Left ventricle myocardium inferior (tissue), 1 donor: ENCODE data around the gene PIH1D1. TPM values are rescaled to one million over a fixed set of nuclear protein-coding genes. Genes with fewer than 3 reads are reported as not detected.

Source experiments
- DNase-seq: peaks from one replicate; pipeline ENCODE4 v3.0.0-alpha.2; 2020
- H3K27ac ChIP-seq: fragments of 200-600 bp; replicated peaks from 2 replicates; pipeline ENCODE4 v1.8.0; 2021
- H3K27me3 ChIP-seq: fragments of 200-600 bp; 2 replicates; pipeline ENCODE4 v1.8.0; 2021; ENCODE audit warnings: low read depth
- H3K36me3 ChIP-seq: fragments of 200-600 bp; 2 replicates; pipeline ENCODE4 v1.8.0; 2021
- H3K4me1 ChIP-seq: fragments of 200-600 bp; 2 replicates; pipeline ENCODE4 v1.8.0; 2021
- H3K4me3 ChIP-seq: fragments of 200-600 bp; 2 replicates; pipeline ENCODE4 v1.8.0; 2021; ENCODE audit warnings: mild to moderate bottlenecking, moderate library complexity
- H3K9me3 ChIP-seq: fragments of 200-600 bp; replicated peaks from 2 replicates; pipeline ENCODE4 v1.8.0; 2021
- intact Hi-C: fragments of 100-400 bp; cut with micrococcal nuclease; formaldehyde crosslinking; loops from one replicate; pipeline ENCODE4 v1.11.0; 2022
- total RNA-seq: library from RNA; stranded (reverse); fragmentation: NEBNext Ultra II Directional; extraction: Animal tissue kit (Norgen Biotek cat#: 25700); gene quantifications from one replicate; pipeline ENCODE4 v1.2.1, GENCODE V29; 2021
- TF ChIP-seq, protein P1 (sequence below): fragments of 200-600 bp; IDR thresholded peaks from 2 replicates; pipeline ENCODE4 v1.8.0; 2021; ENCODE audit warnings: antibody characterized with exemption, mild to moderate bottlenecking, borderline replicate concordance
- donor health status: DM: no; HTN: yes; CAD: no; lungs with severe emphysema.

Gene PIH1D1
- total RNA-seq, 1 donor from 2014 or later = 24.7 TPM

DNA sequence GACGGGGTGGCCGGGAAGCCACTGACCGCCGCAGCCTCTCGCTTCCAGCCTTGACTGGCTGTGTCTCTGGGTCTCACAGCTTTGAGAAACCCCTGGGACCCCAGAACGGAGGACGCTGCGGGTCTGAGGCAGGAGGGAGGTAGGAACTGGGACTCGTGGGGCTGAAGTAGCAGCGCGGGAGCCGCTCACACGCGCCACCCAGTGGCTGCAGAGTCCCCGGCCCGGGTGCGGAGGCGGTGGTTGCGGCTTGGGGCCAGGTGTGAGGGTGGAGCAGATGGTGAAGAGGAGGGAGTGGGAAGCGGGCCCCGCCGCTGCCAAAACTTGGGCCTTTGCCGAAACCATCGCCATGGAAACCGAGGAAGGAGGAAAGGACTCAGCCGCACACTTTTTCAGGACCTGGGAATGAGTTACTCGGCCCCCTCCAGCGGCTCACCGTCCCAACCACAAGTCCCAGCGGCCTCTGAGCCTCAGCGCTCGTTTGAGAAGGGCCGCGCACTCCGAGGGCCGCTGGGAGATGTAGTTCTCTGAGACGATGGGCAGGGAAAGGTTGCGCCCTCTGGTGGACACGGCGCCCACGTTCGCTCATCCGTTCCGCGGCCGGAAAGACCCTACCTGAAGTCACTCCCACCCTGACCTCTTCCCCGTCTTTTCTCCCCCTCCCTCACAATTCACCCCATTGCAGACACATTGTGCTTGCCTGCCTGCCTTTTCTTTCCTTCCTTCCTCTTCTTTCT is 8.1 kb downstream of the PIH1D1 start:
- Histone ChIP-seq H3K4me3 (peak overlapping the region; percentile 83), H3K27me3 (peaks cover 40% of the 10 kb centered on the region), H3K4me1 (peaks cover 33% of the 10 kb centered on the region), H3K9me3 (no peaks in the 10 kb centered on the region), H3K27ac (peak overlapping the region; percentile 95), H3K36me3 (peaks cover 10% of the 10 kb centered on the region)
- intact Hi-C loops = loop anchor here (10.0 kb wide), 1 partner anchor 49 kb away; no protein-coding TSS in a partner anchor
- TF ChIP-seq, protein P1, sequence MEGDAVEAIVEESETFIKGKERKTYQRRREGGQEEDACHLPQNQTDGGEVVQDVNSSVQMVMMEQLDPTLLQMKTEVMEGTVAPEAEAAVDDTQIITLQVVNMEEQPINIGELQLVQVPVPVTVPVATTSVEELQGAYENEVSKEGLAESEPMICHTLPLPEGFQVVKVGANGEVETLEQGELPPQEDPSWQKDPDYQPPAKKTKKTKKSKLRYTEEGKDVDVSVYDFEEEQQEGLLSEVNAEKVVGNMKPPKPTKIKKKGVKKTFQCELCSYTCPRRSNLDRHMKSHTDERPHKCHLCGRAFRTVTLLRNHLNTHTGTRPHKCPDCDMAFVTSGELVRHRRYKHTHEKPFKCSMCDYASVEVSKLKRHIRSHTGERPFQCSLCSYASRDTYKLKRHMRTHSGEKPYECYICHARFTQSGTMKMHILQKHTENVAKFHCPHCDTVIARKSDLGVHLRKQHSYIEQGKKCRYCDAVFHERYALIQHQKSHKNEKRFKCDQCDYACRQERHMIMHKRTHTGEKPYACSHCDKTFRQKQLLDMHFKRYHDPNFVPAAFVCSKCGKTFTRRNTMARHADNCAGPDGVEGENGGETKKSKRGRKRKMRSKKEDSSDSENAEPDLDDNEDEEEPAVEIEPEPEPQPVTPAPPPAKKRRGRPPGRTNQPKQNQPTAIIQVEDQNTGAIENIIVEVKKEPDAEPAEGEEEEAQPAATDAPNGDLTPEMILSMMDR = peak; percentile 85
- DNase-seq = peak; percentile 95

DNA sequence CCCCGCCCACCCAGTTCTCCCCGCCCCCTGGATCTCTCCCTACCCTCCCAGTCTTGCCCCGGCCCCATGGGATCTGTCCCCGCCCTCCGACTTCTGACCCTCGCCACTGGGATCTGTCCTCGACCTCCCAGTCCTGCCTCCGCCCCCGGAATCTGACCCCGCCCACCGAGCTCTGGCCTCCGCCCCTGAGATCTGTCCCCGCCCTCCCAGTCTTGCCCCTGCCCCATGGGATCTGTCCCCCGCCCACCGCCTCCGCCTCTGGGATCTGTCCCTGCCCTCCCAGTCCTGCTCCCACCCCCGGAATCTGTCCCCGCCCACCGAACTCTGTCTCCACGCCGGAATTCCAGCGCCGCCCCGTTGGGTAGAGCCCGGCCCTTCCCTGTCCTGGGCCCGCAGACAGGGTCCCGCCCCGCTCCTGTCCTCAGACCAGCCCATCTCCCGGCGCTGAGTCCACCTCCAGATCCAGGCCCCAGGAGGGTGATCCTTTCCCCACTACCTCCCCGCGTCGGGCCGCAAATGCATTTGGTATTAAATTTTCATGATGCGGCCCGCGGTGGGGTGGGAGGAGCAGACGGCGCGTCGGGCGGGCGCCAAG is 8.7 kb downstream of the PIH1D1 start:
- DNase-seq = peak; percentile 96
- H3K9me3 ChIP-seq = no peaks in the 10 kb centered on the region
- H3K36me3 ChIP-seq = peaks cover 9% of the 10 kb centered on the region
- peak overlapping the region; percentile 83 for H3K4me3 ChIP-seq
- TF ChIP-seq, protein P1 = no peak
- peak overlapping the region; percentile 95 for H3K27ac ChIP-seq
- H3K4me1 ChIP-seq = peaks cover 32% of the 10 kb centered on the region
- H3K27me3 ChIP-seq = peaks cover 47% of the 10 kb centered on the region
- intact Hi-C loops = loop anchor here (10.0 kb wide), 1 partner anchor 48 kb away; no protein-coding TSS in a partner anchor

DNA sequence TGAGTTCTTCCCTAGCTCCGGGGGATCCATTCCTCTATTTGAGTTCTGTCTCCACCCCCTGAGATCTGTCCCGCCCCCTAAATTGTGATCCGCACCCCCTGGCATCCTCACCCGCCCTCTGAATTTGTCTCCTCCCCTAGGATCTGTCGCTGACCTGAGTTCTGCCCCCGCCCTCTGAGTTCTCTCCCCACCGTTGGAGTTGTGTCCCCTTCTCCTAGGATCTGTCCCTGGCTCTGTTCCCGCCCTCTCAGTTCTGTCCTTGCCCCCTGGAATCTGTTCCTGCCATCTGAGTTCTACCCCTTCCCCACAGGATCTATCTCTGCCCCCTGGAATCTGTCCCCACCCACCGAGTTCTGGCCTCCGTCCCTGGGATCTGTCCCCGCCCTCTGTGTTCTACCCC is 9.3 kb downstream of the PIH1D1 start:
- Histone ChIP-seq H3K27me3 (peaks cover 52% of the 10 kb centered on the region), H3K4me1 (peaks cover 26% of the 10 kb centered on the region), H3K27ac (peak overlapping the region; percentile 95), H3K4me3 (peak overlapping the region; percentile 83), H3K36me3 (peaks cover 6% of the 10 kb centered on the region), H3K9me3 (no peaks in the 10 kb centered on the region)
- intact Hi-C loops = loop anchor here (10.0 kb wide), 1 partner anchor 48 kb away; no protein-coding TSS in a partner anchor
- peak; percentile 45 for DNase-seq
- TF ChIP-seq, protein P1 = no peak

DNA sequence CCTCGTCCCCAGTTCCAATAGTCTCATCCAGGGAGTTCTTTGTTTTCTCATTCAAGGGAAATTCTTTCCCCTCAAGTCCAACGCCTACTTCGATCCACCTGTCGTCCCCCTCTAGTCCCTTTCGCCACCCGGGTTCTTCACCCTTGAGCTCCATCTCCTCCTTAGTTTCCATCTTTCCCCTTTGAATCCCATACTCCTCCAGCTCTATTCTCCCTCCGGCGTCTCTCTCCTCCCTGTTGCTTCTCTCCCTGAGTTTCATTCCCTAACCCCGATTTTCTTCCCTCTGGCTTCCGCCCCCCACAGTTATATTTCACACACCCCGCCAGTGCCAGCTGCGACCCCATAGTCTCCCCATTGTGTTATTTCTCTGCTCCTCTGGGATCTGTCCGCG is 9.7 kb downstream of the PIH1D1 start:
- TF ChIP-seq, protein P1 = no peak
- intact Hi-C loops = loop anchor here (10.0 kb wide), 1 partner anchor 47 kb away; no protein-coding TSS in a partner anchor
- Histone ChIP-seq H3K4me3 (peak overlapping the region; percentile 83), H3K4me1 (peaks cover 26% of the 10 kb centered on the region), H3K9me3 (no peaks in the 10 kb centered on the region), H3K27me3 (peaks cover 56% of the 10 kb centered on the region), H3K36me3 (peaks cover 2% of the 10 kb centered on the region), H3K27ac (peak overlapping the region; percentile 95)
- DNase-seq = no peak

DNA sequence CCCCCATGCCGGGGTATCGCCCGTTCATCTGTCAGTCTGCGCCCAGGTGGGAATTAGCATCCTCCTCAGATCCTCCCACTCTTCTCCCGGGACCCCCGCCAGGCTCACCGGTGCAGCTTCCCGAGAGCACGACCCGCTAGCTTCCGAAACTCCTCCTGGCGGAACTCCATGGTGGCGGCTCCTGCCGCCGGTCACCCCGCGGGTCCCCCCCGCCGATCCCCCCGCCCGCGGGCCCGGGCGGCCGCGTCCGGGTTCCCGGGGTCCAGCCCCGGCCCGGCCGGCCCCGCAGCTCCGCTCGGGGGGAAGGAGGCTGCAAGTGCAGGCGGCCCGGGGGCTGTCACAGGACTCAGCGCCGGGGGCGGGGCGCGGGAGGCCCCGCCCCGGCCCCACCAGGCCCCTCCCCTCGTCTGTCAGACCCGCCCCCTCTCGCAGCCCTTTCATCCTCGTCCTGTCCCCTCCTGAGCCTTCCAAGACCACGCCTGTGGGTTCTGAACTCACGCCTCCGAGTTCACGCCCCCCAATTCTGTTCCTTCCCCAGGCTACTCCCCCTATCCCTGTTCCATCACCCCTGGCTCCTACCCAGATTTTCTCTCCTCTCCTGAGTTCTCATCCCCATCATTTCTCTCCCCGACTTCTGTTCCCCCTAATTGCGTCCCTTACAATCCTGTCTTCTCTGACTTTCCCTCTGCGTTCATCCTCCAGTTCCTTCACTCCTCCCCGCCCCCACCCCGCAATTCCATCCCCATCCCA is 10.2 kb downstream of the PIH1D1 start, which contains the start of gene SLC17A7:
Gene SLC17A7, minus strand, starts transcription at position 318 of the 750 bp plus-strand sequence. Its CDS starts 148 bp downstream, at position 170.
- peak; percentile 63 for DNase-seq
- H3K4me1 ChIP-seq = peaks cover 26% of the 10 kb centered on the region
- no peaks in the 10 kb centered on the region for H3K9me3 ChIP-seq
- TF ChIP-seq, protein P1 = no peak
- intact Hi-C loops = loop anchor here (10.0 kb wide), 1 partner anchor 47 kb away; no protein-coding TSS in a partner anchor
- peaks cover 62% of the 10 kb centered on the region for H3K27me3 ChIP-seq
- H3K36me3 ChIP-seq = no peaks in the 10 kb centered on the region
- H3K27ac ChIP-seq = peak within 1 kb of the TSS; percentile 95
- peak within 1 kb of the TSS; percentile 83 for H3K4me3 ChIP-seq
